VCaP (cell line): ENCODE results near the gene INHBB.
"Not testable (repeated sequence)": the region's sequence is repeated elsewhere in the genome, so short reads cannot be mapped to it uniquely, and the experiment has no call there.

Source experiments
- H3K27ac ChIP-seq: fragments of 450-650 bp; 2 replicates; pipeline ENCODE4 v1.5.1; 2017
- CTCF ChIP-seq: fragments of 450-650 bp; conservative IDR thresholded peaks from 2 replicates; pipeline ENCODE4 v1.5.1; 2017; ENCODE audit warnings: mild to moderate bottlenecking, moderate library complexity

INHBB gene

GRCh38 chr2:120303177-120303576, 42.8 kb upstream of the INHBB start:
- no peak overlapping the region for H3K27ac ChIP-seq
- no peak for TF ChIP-seq CTCF

- peak overlapping the region; percentile 68 for H3K27ac ChIP-seq
- peak; percentile 68 for TF ChIP-seq CTCF
Measured at GRCh38 chr2:120305296-120305695, 40.6 kb upstream of the INHBB start.

DNA sequence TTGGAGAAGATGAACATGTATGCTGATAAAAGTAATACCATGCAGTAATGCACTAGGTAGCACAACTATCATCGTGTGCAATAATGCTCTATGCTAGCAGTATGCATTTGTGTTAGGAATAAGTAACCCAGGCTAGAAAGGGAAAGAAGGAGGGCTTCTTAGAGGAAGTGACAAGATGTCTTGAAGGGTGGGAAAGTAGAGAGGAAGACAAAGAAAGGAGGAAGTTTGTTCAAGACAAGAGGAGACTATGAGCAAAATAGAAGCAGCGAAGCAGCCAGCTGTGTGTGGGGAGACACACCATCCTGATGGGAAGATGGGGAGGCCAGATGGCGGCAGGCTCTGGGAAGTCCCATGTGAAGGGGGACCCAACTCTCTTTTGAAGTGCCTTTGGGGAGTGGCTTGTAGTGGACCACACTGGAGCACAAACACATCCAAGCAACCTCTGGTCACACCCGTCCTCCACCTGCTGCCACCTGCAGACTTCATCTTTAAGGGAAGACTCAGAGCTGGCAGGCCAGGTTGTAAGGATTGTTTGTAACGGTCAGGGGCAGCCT, 39.9 kb upstream of the INHBB start:
- no peak for TF ChIP-seq CTCF
- H3K27ac ChIP-seq: peak overlapping the region; percentile 68

DNA sequence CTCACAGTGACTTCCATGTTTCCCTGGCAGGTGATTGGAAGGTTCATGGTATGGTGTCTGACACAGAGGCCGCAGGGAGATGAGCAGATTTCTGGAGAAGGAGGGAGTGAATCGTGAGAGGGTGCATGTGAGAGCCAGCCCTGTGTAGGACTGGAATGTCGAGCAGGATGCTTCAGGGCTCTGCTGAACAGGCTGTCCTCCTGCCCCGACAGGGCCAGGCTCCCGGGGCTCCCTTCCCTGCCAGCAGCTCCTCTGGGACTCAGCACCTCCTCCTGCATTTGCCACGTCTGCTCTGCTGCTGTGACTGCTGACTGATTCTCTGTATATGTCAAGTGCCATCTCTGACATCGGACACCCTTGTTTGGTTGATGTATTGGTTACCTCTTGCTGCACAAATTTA, 38.5 kb upstream of the INHBB start:
- H3K27ac ChIP-seq: no peak overlapping the region
- TF ChIP-seq CTCF: no peak

- no peak for TF ChIP-seq CTCF
- H3K27ac ChIP-seq: no peak overlapping the region
Measured at GRCh38 chr2:120308038-120308910, 37.7 kb upstream of the INHBB start.

DNA sequence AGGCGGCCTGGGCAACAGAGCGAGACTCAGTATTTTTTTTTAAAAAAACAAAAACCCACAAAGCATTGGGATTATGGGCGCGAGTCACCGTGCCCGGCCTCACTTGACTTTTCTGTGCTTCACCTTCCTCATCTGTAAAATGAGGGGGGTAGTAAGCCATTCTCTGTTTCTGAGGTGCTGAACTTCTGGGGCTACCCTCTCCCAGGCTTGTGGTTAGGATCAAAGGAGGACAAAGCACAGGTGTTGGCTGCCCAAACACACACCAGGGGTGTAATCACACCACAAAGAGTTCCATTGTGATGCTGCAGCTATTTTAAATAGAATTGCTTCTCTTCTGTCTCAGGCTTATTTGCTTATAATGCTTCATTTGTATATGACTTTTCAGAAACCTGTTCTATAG, 35.8 kb upstream of the INHBB start:
- H3K27ac ChIP-seq: no peak overlapping the region
- no peak for TF ChIP-seq CTCF

- not testable (repeated sequence) for H3K27ac ChIP-seq
Measured at GRCh38 chr2:120310841-120311240, 35.1 kb upstream of the INHBB start.

DNA sequence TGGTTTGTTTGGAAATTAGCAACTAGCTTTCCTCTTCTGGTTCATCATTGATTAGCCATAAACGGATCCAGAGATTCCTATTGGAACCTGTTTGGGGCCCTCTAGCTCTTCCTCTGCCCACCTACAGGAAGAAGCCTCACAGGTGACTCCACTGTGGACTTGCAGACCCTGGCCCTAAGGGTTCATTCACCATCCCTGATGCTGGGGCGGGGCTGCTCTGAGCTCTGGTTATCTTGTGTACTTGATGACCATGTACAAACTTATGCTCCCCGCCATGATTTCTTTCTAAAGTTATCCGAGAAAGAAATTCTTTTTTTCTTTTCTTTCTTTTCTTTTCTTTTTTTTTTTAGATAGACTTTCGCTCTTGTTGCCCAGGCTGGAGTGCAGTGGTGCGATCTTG, 33.9 kb upstream of the INHBB start:
- peak overlapping the region; percentile 68; the same call in 1 of the 2 replicates for H3K27ac ChIP-seq
- TF ChIP-seq CTCF: no peak
